Gastrocnemius medialis (tissue), 4 donors: Measurements from ENCODE around the gene HES4. TPM values are rescaled to one million over a fixed set of nuclear protein-coding genes. Genes with fewer than 3 reads are reported as not detected.
"Not testable (repeated sequence)": the region's sequence is repeated elsewhere in the genome, so short reads cannot be mapped to it uniquely, and the experiment has no call there.

ENCODE experiments used
- ATAC-seq, 2 donors: fragments of 150-250 bp; one replicate each; pipeline ENCODE4 v1.9.1; 2016
- DNase-seq, 2 donors: peaks; one replicate each; pipeline ENCODE4 v3.0.0-alpha.2; 2019
- H3K27ac ChIP-seq, 4 donors: fragments of 200-600 bp; sonication (generic); 1 replicate in 1 of 4; 2 replicates in 3 of 4; pipeline ENCODE4 v1.5.1; 2016 to 2018; ENCODE audit warnings: mild to moderate bottlenecking in 2 of 4, moderate library complexity in 1 of 4
- H3K27me3 ChIP-seq, 3 donors: fragments of 200-600 bp; sonication (generic) in 2 of 3; 1 replicate in 1 of 3; 2 replicates in 2 of 3; pipeline versions ENCODE4 v1.5.1 to v1.6.0; 2016 to 2019; ENCODE audit warnings: mild to moderate bottlenecking in 1 of 3, moderate library complexity in 1 of 3
- H3K36me3 ChIP-seq, 2 donors: fragments of 200-600 bp; sonication (generic) in 1 of 2; one replicate each; pipeline ENCODE4 v1.5.1; 2017 to 2018
- H3K4me1 ChIP-seq, 2 donors: fragments of 200-600 bp; sonication (generic) in 1 of 2; one replicate each; pipeline ENCODE4 v1.5.1; 2016 to 2017; ENCODE audit warnings: mild to moderate bottlenecking in 2 of 2
- H3K4me3 ChIP-seq, 4 donors: fragments of 200-600 bp; sonication (generic) in 3 of 4; 1 replicate in 1 of 4; 2 replicates in 3 of 4; pipeline ENCODE4 v1.5.1; 2016 to 2019; ENCODE audit warnings: mild to moderate bottlenecking in 2 of 4
- H3K9me3 ChIP-seq, 3 donors: fragments of 200-600 bp; sonication (generic) in 2 of 3; 1 replicate in 1 of 3; 2 replicates in 2 of 3; pipeline ENCODE4 v1.5.1; 2016 to 2019
- POLR2A ChIP-seq, 2 donors: fragments of 450-650 bp; IDR thresholded peaks; one replicate each; pipeline ENCODE4 v1.6.1; 2017; ENCODE audit warnings: antibody characterized with exemption in 2 of 2, mild to moderate bottlenecking in 2 of 2, moderate library complexity in 2 of 2
- in situ Hi-C, 4 donors: fragments of 200-750 bp; cut with MboI; loops; one replicate each; pipeline versions ENCODE4 v1.15.0 to v1.8.0; 2017; ENCODE audit warnings: low sequenced_read_pairs in 4 of 4
- intact Hi-C: fragments of 100-400 bp; cut with DNase I; formaldehyde crosslinking; loops from one replicate; pipeline ENCODE4 v1.15.1; 2023; ENCODE audit warnings: low total_unique reads
- total RNA-seq, 4 donors: library from RNA; depleted of rRNA; stranded (reverse); fragments of >200 nt; gene quantifications; one replicate each; pipeline versions ENCODE4 v1.1.0 to v1.2.3, GENCODE V29; 2016
- TF ChIP-seq, protein P1 (sequence below), 5 experiments: fragments of 450-650 bp in 3 of 5; fragments of 200-600 bp in 2 of 5; sonication (generic) in 2 of 5; IDR thresholded peaks in 4 of 5; conservative IDR thresholded peaks in 1 of 5; 1 replicate in 4 of 5; 2 replicates in 1 of 5; pipeline ENCODE4 v1.5.1; 2016 to 2019; ENCODE audit warnings: antibody characterized with exemption in 5 of 5, mild to moderate bottlenecking in 3 of 5, moderate library complexity in 3 of 5

HES4 gene
- total RNA-seq, 4 donors from 2014 or later: 6.4 to 17.4 (median 9.5) TPM

DNA sequence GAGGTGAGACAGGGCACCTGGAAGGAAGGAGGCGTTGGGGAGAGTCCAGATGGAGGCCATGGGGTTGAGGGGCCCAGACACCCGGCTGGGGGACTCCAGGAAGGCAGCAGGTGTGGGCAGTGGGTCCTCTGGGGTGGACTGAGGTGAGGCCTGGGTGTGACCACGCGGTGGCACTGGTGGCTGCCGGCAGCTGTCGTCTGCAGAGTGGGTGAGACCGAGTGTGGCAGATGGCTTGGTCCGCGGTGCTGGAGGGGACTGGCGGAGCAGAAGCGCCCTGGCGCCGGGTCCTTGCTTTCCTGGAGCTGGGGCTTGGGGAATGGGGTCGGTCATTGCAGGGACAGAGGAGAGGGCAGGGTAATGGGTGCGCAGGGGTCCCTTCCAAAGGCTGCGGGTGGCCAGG is 32.5 kb upstream of the HES4 start:
- Histone ChIP-seq H3K4me3 (peak overlapping the region; percentile 15 to 48 (median 43)), H3K27ac (no peak overlapping the region), H3K36me3 (no peaks in the 10 kb centered on the region), H3K27me3 (peaks cover 9 to 35% (median 34%) of the 10 kb centered on the region in 3 donors), H3K4me1 (peaks cover 5 to 19% of the 10 kb centered on the region in 2 donors), H3K9me3 (no peaks in the 10 kb centered on the region)
- no peak for ATAC-seq
- DNase-seq: no peak
- intact Hi-C loops (loop anchor here (5.0 to 10.0 kb wide), 2 partner anchors 82 to 260 kb away; partner anchors contain the start of gene C1orf159), in situ Hi-C loops (no loop called here)
- TF ChIP-seq, protein P1, sequence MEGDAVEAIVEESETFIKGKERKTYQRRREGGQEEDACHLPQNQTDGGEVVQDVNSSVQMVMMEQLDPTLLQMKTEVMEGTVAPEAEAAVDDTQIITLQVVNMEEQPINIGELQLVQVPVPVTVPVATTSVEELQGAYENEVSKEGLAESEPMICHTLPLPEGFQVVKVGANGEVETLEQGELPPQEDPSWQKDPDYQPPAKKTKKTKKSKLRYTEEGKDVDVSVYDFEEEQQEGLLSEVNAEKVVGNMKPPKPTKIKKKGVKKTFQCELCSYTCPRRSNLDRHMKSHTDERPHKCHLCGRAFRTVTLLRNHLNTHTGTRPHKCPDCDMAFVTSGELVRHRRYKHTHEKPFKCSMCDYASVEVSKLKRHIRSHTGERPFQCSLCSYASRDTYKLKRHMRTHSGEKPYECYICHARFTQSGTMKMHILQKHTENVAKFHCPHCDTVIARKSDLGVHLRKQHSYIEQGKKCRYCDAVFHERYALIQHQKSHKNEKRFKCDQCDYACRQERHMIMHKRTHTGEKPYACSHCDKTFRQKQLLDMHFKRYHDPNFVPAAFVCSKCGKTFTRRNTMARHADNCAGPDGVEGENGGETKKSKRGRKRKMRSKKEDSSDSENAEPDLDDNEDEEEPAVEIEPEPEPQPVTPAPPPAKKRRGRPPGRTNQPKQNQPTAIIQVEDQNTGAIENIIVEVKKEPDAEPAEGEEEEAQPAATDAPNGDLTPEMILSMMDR (IDR thresholded peaks at IDR 0.05 in 4 of 5, conservative IDR thresholded peaks at IDR 0.05 in 1 of 5): no peak
- no peak for TF ChIP-seq POLR2A (IDR thresholded peaks at IDR 0.05)

DNA sequence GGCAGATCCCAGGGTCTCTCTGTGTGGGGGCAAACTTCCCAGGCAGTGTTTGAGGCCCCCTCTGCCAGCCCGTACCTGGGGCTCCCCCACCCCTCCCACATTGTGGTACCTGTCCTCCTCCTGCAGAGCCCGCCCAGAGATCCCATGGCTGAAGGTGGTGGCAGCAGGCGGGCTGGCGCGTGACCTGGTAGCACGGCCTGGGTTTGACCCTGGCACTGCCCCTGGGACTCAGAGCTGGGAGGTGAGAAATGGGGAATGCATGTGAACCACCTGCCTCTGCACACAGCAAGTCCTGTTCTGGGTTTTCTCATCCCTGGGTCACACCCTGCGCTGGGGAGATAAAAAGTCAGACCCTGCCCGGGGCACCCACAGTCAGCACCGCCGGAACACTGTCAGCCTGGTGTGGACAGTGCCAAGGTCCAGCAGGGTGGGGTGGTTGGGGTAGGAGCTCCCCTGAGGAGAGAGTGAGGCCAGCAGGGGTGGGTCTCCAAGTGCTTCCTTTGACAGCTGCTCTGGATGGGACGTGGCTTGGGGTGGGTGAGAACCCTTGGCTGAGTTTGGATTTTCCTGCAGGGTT is 31.9 kb upstream of the HES4 start:
- intact Hi-C loops (loop anchor here (5.0 to 10.0 kb wide), 2 partner anchors 83 to 261 kb away; partner anchors contain the start of gene C1orf159), in situ Hi-C loops (no loop called here)
- DNase-seq (no peak), ATAC-seq (no peak)
- no peak overlapping the region for H3K4me3 ChIP-seq
- H3K9me3 ChIP-seq: no peaks in the 10 kb centered on the region
- TF ChIP-seq, protein P1 (IDR thresholded peaks at IDR 0.05 in 4 of 5, conservative IDR thresholded peaks at IDR 0.05 in 1 of 5): no peak
- no peak for TF ChIP-seq POLR2A (IDR thresholded peaks at IDR 0.05)
- H3K36me3 ChIP-seq: no peaks in the 10 kb centered on the region
- peaks cover 5 to 19% of the 10 kb centered on the region in 2 donors for H3K4me1 ChIP-seq
- peaks cover 9 to 32% (median 30%) of the 10 kb centered on the region in 3 donors for H3K27me3 ChIP-seq
- no peak overlapping the region for H3K27ac ChIP-seq

GRCh38 chr1:1030867-1031658 is 31.2 kb upstream of the HES4 start:
- H3K36me3 ChIP-seq, DNase-seq, H3K9me3 ChIP-seq, H3K27ac ChIP-seq, H3K4me3 ChIP-seq, in situ Hi-C loops, ATAC-seq: not testable (repeated sequence)
- intact Hi-C loops: loop anchor here (5.0 to 10.0 kb wide), 2 partner anchors 84 to 261 kb away; partner anchors contain the start of gene C1orf159
- Histone ChIP-seq H3K27me3 (peaks cover 9 to 29% (median 25%) of the 10 kb centered on the region in 3 donors), H3K4me1 (peaks cover 5 to 19% of the 10 kb centered on the region in 2 donors)

DNA sequence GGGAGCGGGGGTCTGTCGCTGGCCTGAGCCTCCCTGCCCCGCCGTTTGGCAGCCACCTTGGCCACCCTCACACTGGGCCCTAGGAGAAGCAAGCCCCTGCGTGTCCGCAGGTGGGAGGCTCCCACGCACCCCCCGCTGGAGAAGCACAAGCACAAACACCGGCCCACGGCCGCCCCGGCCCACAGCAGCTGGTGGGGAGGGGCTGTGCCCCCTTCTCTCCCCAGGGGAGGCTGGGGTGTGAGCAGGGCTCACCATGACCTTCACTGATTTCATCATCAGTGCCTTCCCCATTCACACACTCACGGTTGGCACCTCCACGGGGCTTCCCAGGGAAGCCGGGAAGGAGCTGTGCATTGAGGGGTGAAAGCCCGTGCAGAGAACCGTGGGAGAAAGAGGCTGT is 27.9 kb upstream of the HES4 start:
- TF ChIP-seq POLR2A (IDR thresholded peaks at IDR 0.05): no peak
- TF ChIP-seq, protein P1 (IDR thresholded peaks at IDR 0.05 in 4 of 5, conservative IDR thresholded peaks at IDR 0.05 in 1 of 5): no peak
- H3K27me3 ChIP-seq: peaks cover 0 to 6% (median 0%) of the 10 kb centered on the region in 3 donors
- no peaks in the 10 kb centered on the region for H3K9me3 ChIP-seq
- H3K4me3 ChIP-seq: no peak overlapping the region
- no peak overlapping the region for H3K27ac ChIP-seq
- in situ Hi-C loops: no loop called here
- no peak for ATAC-seq
- H3K4me1 ChIP-seq: peaks cover 0 to 4% of the 10 kb centered on the region in 2 donors
- H3K36me3 ChIP-seq: no peaks in the 10 kb centered on the region
- intact Hi-C loops: no loop called here
- no peak for DNase-seq
